NCI-H774 (cell line): ENCODE data around the gene PPP3R2.
"Not testable (repeated sequence)": the region's sequence is repeated elsewhere in the genome, so short reads cannot be mapped to it uniquely, and the experiment has no call there.

Experiments
- DNase-seq: peaks from one replicate; lab custom pipeline; 2025; lab: John Stamatoyannopoulos, UW

The PPP3R2 gene

DNA sequence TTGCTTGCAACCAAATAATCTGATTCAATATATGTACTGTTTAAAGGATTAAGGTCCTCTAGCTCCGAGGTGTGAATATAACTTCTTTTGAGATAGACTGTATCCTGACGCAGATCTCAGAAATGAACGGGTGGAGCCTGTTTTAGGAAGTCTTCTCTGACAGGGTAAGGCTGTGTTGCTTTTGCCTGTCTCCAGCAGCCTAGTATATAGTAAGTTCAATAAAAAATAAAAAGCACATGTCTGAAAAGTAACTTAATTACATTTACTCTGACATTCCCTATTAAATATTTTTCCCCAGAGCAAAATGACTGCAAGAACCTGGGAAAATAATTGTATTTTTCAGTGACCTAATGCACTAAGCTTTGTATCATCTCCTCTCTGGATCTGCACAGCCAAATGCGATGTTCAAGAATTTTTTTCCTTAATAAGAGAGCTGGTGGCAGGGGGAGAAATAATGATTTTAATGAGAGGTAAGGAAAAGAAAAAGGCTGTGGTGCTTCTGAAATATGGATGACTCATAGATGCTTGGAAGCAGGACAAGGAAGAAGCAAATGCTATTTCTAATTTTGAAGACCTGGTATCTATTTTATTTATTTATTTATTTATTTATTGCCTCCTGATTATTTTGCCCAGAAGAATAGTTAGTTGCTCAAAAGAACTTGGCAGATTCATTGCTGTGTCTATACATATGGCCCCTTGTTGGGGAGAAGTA lies 7.3 kb downstream of the PPP3R2 start:
- no peak for DNase-seq

DNA sequence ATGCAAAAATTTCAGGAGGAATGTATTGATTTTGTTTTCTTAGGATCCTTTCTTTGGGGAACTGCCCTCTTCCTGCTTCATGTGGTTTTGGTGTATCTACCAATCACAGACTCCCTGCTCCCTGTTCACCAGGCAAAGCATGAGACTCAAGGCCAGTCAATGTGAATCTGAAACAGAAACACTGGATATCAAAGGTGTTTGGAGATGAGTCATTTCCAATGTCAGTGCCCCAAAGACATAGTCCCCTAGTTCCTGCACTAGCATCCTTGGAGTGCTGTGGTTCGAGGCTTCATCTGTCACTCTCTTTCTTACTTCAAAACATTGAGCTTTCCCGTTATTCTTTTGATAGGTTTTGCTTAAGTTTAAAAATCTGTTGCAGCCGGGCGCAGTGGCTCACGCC lies 8.1 kb downstream of the PPP3R2 start:
- DNase-seq, result no peak

DNA sequence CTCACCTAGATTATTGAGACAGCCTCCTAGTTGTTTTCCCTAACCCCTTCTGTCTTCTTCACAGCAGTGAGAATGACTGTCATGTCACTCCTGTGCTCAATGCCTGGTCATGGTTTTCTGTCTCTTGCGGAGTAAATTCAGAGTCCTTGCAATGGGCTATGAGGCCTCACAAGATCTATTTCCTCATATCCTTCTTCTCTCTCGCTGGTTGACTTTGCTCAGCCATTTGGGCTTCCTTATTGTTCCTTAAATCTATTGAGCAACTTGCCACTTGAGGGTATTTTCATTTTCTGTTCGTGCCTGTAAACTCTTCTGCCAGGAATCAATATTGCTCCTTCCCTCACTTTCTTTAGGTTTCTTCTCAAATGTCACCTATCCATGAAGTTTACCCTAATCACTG lies 9.0 kb downstream of the PPP3R2 start:
- DNase-seq, result no peak

DNA sequence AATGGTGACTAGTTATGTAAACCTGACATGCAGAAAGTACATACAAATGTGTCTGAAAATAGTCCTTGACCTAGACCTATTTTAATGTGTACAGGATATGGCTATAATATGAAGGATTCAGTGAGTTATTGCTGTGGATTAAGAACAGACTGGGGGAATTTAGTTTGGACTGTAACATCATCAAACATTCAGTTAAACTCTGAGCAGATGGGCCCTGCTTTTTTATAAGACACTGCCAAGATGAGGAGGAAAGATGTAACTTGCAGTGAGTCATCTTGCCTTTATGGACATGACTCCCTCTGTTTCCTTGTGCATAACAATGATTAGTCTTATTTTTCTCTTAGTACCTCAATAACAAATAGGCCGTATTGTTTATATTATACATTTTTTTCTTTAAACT lies 12.2 kb downstream of the PPP3R2 start:
- DNase-seq, result no peak

DNA sequence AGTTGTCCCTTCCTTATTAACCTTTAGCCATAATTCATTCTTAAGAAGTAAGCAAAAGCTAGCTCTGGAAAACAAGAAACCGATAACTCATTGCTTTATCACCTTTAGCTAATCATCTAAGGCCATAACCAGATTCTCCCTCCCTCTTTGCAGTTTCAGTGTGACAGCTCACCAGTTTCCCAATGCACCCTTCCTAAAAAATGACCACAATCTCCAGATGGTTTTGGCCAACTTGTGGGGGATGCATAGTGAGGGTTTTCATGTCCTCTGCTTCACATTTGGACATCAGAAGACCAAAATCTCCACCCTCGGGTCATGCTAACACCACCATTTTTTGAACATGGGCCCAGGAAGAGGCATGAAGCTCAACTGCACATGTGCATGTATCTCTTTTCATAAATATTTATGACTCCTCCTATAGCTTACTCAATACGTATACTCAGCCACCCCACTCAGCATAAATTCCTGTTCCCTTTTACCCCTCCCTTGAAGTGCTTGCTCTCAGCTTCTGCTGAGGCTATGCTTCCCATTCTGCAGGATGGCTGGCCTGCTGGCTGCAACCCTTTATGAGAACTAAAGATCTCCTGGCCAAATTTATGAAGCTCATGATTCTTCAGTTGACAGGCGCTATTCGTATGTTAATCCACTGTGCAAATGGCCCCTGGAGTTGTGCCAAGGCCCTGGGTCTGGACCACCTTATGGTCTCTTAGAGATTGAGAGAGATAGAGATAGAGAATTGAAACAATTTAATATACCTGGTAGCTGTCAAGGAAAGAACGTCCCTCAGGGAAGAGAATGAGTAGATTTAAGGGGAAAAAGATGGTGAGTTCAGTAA lies 14.8 kb downstream of the PPP3R2 start:
- no peak for DNase-seq

DNA sequence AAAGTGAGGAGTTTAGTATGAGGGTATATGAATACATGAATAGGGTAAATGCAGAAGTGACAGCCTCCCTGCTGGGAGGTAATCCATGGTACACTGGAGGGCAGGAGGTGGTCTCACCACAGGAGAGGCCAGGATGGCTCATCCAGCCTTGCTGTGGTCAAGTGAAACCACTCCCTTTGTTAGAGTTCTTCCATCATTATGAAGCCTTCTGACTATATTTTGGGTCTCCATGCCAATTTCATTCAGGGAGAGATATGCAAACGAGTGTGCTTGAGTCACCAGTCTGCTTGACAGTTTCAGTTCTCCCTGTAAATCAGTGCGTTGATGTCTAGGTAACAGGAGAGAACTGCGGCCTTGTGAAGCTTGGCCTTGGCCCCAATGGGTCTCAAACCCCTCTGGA lies 16.4 kb downstream of the PPP3R2 start:
- DNase-seq, result no peak

DNA sequence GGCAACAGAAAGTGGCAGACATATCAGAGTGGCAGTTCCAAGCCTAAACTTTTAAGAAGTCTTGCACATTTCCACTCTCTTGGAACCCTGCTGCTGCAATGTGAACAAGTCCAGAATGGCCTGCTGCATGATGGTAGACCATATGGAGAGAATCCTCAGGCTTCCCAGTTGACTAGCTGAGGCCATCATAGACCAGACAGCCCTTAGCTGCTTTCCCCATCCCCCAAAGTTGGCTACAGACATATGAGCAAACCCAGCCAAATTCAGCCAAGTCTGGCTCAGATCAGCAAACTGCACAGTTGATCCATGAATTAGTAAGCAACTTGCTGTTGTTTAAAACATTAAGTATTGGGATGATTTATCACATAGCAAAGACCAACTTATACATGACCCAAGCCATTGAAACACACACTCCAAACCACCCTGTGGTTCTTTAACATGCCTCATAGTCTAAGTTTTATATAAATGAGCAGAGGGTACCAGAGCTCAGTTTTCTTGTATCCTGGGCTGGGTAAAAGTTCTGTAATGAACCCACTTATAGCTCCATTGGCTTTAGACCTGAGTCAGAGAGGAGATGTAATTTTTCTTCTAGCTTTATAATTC lies 19.9 kb downstream of the PPP3R2 start:
- no peak for DNase-seq

DNA sequence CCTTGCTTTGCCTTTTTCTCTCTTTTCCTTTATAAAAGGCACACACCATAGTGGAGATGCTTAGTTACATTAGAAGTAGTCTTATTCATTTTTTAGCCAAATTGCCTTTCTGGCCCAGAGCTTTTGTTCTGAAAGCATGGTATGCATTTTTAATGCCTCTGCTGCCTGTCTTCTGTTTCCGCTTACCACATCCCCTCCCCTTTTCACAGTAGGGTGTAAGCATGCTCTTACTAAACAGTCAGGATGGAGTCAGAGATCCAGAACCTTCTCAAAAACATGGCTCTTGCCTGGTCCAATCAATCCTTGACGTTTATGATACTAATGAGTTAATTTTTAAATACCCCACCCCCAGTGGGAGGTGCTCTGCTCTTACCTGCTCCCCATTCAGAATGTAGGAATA lies 22.5 kb downstream of the PPP3R2 start:
- DNase-seq, result no peak

DNA sequence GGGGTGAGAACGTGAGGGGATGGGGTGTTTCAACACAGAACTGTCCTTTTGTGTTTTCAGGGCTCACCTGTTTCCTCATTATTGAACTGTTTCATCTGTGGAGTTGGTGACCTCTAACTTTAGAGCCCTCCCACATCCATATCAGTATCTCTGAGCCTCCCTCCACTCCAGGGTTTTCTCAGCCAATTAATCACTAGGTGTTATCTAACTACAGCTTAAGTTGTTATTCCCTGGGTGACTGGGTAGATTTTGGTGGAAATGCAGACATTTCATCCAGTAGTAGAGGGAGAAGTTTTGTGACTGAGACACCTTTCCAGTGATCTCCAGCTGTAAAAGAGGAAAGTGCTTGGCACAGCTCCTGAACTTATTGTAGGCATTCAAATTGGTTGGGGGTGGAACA lies 23.7 kb downstream of the PPP3R2 start:
- no peak for DNase-seq

DNA sequence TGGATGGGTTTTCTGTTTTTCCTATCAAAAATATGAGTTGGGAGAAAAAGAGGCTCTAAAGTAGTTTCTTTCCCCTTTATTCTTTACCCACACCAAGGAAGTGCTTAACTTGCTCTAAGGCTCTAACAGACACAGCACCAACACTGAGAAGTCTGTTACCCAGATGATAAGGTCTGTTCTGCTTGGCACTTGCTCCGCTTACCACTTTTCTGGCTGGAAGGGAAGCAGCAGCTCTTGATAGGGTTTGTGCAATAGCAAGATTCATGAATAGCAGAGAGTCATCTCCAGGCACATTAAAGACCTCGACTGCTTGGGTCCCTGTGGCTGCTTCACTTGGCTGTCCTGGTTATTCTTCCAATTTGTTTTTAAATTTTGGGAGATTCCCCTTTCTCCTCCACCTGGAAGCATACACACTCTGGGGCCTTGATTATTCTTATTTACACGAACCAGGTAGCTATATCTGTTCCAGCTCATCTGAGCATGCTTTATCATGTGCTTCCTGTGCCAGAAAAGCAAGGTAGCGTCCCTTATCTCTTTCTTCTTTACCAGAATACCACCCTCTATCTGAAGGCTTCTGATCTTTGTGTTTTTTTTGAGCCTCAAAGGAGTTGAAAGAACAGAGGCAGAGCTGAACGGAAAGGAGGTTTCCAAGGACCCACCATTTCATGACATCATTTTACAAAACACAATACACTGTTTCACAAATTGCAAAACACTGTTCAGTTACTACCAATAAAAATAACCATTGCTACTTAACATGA lies 24.8 kb downstream of the PPP3R2 start:
- no peak for DNase-seq

DNA sequence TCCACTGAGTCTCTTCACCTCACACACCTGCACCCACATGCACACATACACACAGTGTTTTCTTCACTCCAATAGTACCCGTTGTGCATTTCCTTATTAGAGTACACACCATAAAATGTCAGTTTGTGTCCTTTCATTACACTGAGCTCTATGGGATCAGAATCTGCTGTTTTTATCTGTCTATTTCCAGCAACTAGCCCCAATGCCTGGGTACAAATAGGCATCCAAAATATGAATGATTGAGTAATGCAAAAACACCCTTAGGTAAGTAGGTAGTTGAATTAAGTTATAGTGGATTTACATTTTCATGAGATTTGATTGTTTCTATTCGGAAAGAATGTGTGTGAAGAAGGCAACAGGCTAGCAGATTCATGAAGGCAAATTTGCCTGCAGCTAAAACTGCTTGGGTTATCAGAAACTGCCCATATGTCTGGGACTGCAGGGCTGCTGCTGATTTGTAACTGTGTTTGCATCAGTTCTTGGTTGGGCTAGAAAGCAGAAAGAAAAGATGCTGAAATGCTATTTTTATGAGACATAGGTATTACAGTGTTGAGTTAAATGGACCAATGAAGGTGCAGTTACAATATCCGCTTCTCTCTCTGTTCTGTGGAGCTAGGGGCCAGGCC lies 26.9 kb downstream of the PPP3R2 start:
- DNase-seq, result no peak

DNA sequence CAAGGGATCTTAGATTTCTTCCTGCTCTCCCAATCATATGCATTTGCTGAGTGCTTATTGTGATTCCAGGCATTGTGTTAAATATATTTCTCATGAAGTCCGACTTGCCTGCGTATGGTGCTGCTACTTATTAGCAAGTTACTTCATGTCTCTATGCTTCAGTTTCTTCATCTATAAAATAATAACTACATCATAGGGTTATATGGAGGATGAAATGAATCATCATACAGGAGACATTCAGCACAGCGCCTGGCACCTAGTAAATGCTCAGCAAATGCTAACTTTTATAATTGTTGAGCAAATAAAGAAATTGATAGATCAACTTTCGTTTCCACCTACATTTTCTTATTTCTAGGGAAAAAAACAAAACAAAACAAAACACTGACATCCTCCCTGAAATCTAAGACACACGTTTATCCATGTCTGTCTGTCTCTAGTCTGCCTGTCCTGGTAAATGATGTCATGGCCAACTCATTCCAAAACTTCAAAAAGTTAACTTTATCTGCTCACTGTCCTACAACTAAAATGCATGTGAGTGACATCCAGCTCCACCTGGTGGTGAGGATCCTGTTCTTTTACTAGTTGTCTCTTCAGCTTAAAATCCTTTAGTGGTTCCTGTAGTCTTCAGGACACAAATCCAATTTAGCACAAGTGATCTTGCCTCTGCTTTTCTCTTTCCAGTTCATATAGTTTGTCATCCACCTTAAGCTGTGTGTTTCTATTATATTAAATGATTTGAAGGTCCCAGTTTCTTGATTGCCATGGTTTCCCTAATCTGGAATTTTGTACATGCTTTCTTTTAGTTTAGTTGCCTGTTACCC lies 27.7 kb downstream of the PPP3R2 start:
- DNase-seq, result no peak

DNA sequence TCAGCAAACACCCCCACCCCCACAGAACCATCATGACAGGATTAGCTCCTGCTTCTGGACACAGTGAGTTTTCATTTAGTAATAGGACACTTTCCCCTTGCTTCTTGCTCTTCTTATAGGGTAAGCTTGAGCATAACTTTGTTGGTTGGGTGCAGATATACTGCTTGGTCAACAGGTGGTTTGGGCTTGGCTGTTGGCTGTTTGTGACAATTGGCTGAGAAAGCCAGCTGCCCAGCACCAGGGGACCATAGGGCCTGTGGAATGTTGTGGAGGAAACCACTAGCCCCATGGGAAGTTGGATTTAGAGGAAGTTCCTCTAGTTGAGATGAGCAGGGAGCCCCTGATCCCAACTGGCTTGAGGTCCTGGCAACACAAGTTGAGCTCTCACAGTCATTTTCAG lies 30.5 kb downstream of the PPP3R2 start:
- DNase-seq, result no peak

DNA sequence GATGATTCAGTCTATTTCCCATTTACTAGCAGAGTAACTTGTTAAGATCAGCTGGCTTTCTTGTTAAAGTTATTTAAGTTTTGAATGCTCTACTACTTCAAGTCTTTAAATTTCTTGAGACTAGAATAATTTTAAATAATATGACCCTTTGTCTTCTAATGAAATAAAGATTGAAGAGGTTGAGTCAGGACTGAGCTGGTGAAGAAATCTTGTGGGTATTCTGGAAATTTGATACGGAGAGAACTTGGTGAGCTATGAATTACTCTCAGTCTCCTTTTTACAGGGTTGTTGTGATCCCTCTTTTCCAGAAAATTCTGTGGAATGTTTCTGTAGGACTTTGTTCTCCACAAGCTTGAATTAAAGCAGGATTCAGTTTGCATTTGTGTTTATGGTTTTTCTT lies 31.8 kb downstream of the PPP3R2 start:
- no peak for DNase-seq

DNA sequence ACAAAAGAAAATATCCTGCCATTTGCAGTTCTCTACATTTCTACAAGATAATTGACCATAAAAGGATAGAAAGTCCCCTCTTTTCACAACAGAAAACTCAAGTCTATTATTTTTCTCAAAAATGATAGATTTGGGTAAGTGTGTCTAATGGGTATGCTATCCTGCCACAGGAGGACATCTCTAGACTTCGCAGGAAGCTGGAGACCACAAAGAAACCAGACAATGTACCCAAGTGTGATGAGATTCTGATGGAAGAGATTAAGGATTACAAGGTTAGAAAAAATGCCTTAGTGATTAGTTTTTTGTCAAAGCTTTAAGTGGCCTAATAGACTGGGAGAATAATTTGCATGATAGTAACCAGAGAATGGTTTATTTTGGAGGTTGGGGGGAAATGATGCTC lies 33.0 kb downstream of the PPP3R2 start:
- no peak for DNase-seq

DNA sequence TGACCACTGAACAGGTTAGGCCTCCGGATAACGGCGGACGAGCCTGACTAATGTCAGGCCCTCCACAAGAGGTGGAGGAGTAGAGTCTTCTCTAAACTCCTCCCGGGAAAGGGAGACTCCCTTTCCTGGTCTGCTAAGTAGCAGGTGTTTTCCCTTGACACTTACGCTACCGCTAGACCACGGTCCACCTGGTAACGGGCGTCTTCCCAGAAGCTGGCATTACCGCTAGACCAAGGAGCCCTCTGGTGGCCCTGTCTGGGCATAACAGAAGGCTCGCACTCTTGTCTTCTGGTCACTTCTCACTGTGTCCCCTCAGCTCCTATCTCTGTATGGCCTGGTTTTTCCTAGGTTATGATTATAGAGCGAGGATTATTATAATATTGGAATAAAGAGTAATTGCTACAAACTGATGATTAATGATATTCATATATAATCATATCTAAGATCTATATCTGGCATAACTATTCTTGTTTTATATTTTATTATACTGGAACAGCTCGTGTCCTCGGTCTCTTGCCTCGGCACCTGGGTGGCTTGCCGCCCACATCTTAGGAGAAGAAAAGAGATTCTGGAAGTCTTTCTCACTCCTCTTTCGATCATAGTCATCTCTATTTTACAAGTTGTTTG lies 45.2 kb downstream of the PPP3R2 start:
- DNase-seq, result not testable (repeated sequence)

DNA sequence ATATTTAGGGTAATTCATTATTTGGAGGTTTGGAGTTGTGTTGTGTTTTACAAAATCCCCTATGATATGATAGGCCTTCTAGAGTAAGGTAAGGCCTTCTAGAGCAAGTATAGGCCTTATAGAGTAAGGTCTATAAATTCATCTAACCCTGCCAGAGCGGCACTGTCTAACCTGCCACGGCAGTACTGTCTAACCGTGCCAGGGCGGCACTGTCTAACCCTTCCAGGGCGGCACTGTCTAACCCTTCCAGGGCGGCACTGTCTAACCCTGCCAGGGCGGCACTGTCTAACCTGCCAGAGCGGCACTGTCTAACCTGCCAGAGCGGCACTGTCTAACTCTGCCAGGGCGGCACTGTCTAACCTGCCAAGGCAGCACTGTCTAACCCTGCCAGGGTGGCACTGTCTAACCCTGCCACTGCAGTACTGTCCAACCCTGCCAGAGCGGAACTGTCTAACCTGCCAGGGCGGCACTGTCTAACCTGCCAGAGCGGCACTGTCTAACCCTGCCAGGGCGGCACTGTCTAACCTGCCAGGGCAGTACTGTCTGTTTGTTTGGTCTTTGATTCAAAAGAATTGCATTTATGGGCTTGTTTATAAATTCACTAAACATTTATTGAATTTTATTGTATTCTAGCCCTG lies 51.6 kb downstream of the PPP3R2 start:
- no peak for DNase-seq
